BE2C (cell line): ENCODE measurements around the gene CORO2A.

Experiments
- DNase-seq: peaks from one replicate; pipeline ENCODE4 v3.0.0-alpha.2; 2020
- H3K27me3 ChIP-seq: fragments of 250-450 bp; sonication (Bioruptor Pico); 2 replicates; pipeline ENCODE4 v1.5.1; 2020; ENCODE audit warnings: mild to moderate bottlenecking
- H3K36me3 ChIP-seq: fragments of 250-450 bp; sonication (Bioruptor Pico); 2 replicates; pipeline ENCODE4 v1.5.1; 2020; ENCODE audit warnings: mild to moderate bottlenecking
- H3K4me1 ChIP-seq: fragments of 250-450 bp; sonication (Bioruptor Pico); 2 replicates; pipeline ENCODE4 v1.5.1; 2020
- H3K4me3 ChIP-seq: 2 replicates; pipeline ENCODE4 v1.5.1; 2011; ENCODE audit warnings: low read depth, low read length
- H3K9me3 ChIP-seq: fragments of 250-450 bp; sonication (Bioruptor Pico); 2 replicates; pipeline ENCODE4 v1.5.1; 2020
- TF ChIP-seq, protein P1 (sequence below): IDR thresholded peaks from 2 replicates; pipeline ENCODE4 v1.5.1; 2012; ENCODE audit warnings: mild to moderate bottlenecking, low read depth, low read length

CORO2A gene

DNA sequence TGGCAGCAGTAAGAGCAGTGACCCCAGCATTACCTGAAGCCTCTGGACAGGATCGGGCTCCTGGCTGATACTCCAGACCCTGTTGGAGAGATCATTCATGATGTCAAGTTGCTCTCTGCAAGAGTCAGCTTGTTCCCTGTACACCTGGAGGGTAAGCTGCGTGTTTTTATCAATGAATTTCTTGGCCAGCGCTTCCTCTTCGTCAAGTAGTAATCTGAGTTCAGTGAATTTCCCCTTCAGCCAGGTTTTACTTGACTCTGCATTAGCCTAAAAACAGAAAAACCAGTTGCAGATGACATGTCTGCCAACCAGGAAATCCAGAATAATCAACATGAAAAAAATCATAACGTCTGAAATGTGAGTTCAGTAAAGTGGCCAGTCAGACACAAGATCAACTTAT is 92.5 kb downstream of the CORO2A start:
- TF ChIP-seq, protein P1, sequence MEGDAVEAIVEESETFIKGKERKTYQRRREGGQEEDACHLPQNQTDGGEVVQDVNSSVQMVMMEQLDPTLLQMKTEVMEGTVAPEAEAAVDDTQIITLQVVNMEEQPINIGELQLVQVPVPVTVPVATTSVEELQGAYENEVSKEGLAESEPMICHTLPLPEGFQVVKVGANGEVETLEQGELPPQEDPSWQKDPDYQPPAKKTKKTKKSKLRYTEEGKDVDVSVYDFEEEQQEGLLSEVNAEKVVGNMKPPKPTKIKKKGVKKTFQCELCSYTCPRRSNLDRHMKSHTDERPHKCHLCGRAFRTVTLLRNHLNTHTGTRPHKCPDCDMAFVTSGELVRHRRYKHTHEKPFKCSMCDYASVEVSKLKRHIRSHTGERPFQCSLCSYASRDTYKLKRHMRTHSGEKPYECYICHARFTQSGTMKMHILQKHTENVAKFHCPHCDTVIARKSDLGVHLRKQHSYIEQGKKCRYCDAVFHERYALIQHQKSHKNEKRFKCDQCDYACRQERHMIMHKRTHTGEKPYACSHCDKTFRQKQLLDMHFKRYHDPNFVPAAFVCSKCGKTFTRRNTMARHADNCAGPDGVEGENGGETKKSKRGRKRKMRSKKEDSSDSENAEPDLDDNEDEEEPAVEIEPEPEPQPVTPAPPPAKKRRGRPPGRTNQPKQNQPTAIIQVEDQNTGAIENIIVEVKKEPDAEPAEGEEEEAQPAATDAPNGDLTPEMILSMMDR = no peak
- H3K4me1 ChIP-seq = no peaks in the 10 kb centered on the region
- H3K4me3 ChIP-seq = no peak overlapping the region
- H3K9me3 ChIP-seq = no peaks in the 10 kb centered on the region
- H3K36me3 ChIP-seq = peaks cover 30% of the 10 kb centered on the region
- no peaks in the 10 kb centered on the region for H3K27me3 ChIP-seq
- no peak for DNase-seq

DNA sequence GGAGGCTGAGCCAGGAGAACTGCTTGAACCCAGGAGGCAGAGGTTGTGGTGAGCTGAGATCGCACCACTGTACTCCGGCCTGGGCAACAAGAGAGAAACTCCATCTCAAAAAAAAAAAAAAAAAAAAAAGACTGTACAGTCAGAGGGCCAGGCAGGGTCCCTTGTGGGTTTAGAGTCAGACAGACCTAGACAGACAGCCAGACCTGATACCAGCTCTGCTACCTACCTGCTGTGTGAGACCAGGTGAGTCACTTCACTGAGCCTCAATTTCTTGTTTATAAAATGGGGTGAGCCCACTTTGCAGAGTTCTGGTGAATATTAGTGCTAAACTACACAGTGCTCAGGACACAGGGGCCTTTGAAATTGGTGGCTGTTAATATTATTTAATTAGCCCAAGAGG is 93.1 kb downstream of the CORO2A start:
- Histone ChIP-seq H3K4me3 (no peak overlapping the region), H3K36me3 (peaks cover 24% of the 10 kb centered on the region), H3K4me1 (no peaks in the 10 kb centered on the region), H3K27me3 (no peaks in the 10 kb centered on the region), H3K9me3 (no peaks in the 10 kb centered on the region)
- no peak for DNase-seq
- TF ChIP-seq, protein P1 = no peak

DNA sequence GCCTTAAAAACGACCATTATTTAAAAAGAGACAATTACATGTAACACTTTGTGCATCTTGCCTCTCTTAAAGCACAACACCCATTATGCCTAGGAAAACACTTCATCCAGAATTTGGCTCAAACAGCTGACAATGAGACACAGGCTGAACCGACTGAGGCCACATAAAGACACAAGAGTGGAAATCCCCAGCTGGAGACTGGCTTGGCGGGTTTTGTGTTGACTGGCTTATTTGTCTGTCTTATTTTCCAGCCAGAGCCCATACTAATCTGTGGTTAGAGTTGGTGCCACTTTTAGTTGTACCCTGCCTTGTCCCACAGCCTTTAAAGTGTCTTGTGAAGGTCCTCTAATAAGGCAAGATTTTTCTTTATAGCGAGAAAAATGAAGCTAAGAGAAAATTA is 94.6 kb downstream of the CORO2A start:
- Histone ChIP-seq H3K9me3 (no peaks in the 10 kb centered on the region), H3K4me3 (no peak overlapping the region), H3K4me1 (no peaks in the 10 kb centered on the region), H3K36me3 (peaks cover 24% of the 10 kb centered on the region), H3K27me3 (no peaks in the 10 kb centered on the region)
- DNase-seq = no peak
- TF ChIP-seq, protein P1 = no peak

DNA sequence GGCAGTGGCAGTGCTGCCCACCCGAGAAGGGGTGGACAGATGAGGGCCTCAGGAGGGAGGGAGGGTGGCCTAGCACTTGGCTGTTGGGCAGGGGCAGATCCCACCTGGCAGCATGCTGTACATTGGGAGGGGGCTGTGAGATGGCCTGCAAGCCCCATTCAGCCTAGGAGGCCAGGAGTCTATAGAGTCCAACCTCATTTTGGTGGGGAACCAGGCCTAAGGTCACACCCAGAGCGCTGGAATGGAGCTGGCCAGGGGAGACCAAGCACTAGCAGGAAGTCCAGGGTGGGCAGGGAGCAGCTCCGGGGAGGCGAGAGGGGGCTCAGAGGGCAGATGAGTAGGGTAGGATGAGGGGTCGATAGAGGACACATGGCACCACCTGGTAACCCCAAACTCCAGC is 96.3 kb downstream of the CORO2A start:
- Histone ChIP-seq H3K4me3 (no peak overlapping the region), H3K36me3 (peaks cover 24% of the 10 kb centered on the region), H3K4me1 (no peaks in the 10 kb centered on the region), H3K27me3 (no peaks in the 10 kb centered on the region), H3K9me3 (no peaks in the 10 kb centered on the region)
- TF ChIP-seq, protein P1 = no peak
- no peak for DNase-seq

DNA sequence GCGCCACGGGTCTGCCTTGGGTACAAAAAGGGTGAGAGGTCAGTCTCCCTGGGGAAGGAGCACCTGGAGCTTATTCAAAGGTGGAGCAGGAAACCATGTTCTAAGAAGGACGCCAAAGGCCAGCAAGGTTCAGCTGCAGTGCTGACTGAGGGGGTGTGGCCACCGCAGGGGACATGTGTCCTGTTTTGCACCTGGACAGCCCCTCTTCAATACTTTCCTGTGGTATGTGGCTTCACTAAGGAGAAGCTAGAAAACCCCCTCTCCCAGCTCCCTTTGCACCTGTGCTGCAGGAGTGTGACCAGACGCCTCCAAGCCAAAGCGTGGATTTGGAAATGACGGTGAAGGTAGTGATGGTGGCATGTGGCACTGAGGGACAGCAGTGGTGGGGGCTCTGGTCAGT is 97.0 kb downstream of the CORO2A start:
- TF ChIP-seq, protein P1 = no peak
- Histone ChIP-seq H3K27me3 (no peaks in the 10 kb centered on the region), H3K4me1 (no peaks in the 10 kb centered on the region), H3K9me3 (no peaks in the 10 kb centered on the region), H3K36me3 (peaks cover 24% of the 10 kb centered on the region), H3K4me3 (no peak overlapping the region)
- DNase-seq = no peak

DNA sequence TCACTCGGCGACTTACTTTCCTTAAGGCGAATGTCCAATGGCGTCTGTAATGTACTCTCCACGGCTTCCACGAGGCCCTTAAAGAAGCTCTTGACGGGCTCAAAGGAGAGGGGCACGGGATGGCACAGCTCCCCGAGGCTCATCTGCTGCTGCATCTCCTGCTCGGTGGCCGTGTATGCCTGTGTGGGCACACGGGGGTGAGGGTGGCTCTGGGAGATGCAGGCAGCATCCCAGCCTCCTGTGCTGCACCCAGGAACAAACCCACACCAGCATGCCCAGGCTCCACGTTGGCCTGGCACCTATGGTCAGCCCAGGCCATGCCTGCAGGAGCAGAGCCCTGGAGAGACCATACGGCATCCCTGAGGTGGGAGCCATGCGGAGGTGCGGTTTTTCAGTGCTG is 97.6 kb downstream of the CORO2A start:
- Histone ChIP-seq H3K36me3 (peaks cover 24% of the 10 kb centered on the region), H3K4me3 (no peak overlapping the region), H3K27me3 (no peaks in the 10 kb centered on the region), H3K4me1 (no peaks in the 10 kb centered on the region), H3K9me3 (no peaks in the 10 kb centered on the region)
- TF ChIP-seq, protein P1 = no peak
- no peak for DNase-seq
